Mucosa of descending colon (tissue), 3 donors: ENCODE data around the gene UCHL1. TPM values are rescaled to one million over a fixed set of nuclear protein-coding genes. Genes with fewer than 3 reads are reported as not detected.

Experiments used
- ATAC-seq: fragments of 200-7000 bp; cut with Tn5 transposase; one replicate; pipeline ENCODE4 v1.9.1; 2020; ENCODE audit warnings: mild to moderate bottlenecking, moderate library complexity
- DNase-seq, 3 donors: peaks; one replicate each; pipeline ENCODE4 v3.0.0-alpha.2; 2020
- H3K36me3 ChIP-seq: fragments of 200-600 bp; one replicate; pipeline ENCODE4 v1.8.0; 2021; ENCODE audit warnings: low read depth, mild to moderate bottlenecking
- H3K4me1 ChIP-seq: fragments of 200-600 bp; one replicate; pipeline ENCODE4 v1.8.0; 2021; ENCODE audit warnings: low read depth, mild to moderate bottlenecking
- H3K4me3 ChIP-seq: fragments of 200-600 bp; one replicate; pipeline ENCODE4 v1.8.0; 2021; ENCODE audit warnings: mild to moderate bottlenecking
- H3K9me3 ChIP-seq: fragments of 200-600 bp; one replicate; pipeline ENCODE4 v1.8.0; 2021; ENCODE audit warnings: mild to moderate bottlenecking
- CTCF ChIP-seq: fragments of 200-600 bp; IDR thresholded peaks from one replicate; pipeline ENCODE4 v1.8.0; 2022; ENCODE audit warnings: antibody characterized with exemption, mild to moderate bottlenecking
- intact Hi-C, 2 donors: fragments of 100-400 bp; cut with DNase I in 1 of 2; cut with micrococcal nuclease in 1 of 2; formaldehyde crosslinking; loops; one replicate each; pipeline versions ENCODE4 v1.11.0 to v1.11.1; 2022; cut with DNase I, micrococcal nuclease
- total RNA-seq, 3 donors: library from RNA; stranded (reverse); fragmentation: NEBNext Ultra II Directional in 2 of 3; extraction: Animal tissue kit (Norgen Biotek cat#: 25700) in 2 of 3; gene quantifications; one replicate each; pipeline versions ENCODE4 v1.2.1 to v1.2.4, GENCODE V29; 2021 to 2023
- donor health status: DM: no; HTN: no; CAD: no; lungs with moderate emphysema.
- donor health status: DM: no; HTN: no; CAD: no.
- donor health status: DM: no; HTN: yes; CAD: no.

UCHL1 gene
- total RNA-seq, 3 donors from 2014 or later, result 4.1 to 76.0 (median 11.1) TPM

GRCh38 chr4:41297832-41298231, 41.1 kb downstream of the UCHL1 start:
- DNase-seq, result no peak
- TF ChIP-seq CTCF, result no peak

GRCh38 chr4:41299486-41299885, 42.8 kb downstream of the UCHL1 start:
- intact Hi-C loops, result no loop called here
- Histone ChIP-seq H3K9me3 (peaks cover 3% of the 10 kb centered on the region), H3K36me3 (no peaks in the 10 kb centered on the region), H3K4me1 (no peaks in the 10 kb centered on the region), H3K4me3 (no peak overlapping the region)
- no peak for DNase-seq
- no peak for TF ChIP-seq CTCF
- ATAC-seq, result no peak

More at GRCh38 chr4:41297832-41298231, 41.1 kb downstream of the UCHL1 start:
- Histone ChIP-seq H3K9me3 (peaks cover 9% of the 10 kb centered on the region), H3K4me1 (no peaks in the 10 kb centered on the region), H3K36me3 (no peaks in the 10 kb centered on the region), H3K4me3 (no peak overlapping the region)
- ATAC-seq, result no peak
- intact Hi-C loops, result no loop called here

- TF ChIP-seq CTCF, result no peak
- intact Hi-C loops, result no loop called here
- Histone ChIP-seq H3K4me1 (no peaks in the 10 kb centered on the region), H3K4me3 (no peak overlapping the region), H3K9me3 (no peaks in the 10 kb centered on the region), H3K36me3 (no peaks in the 10 kb centered on the region)
- ATAC-seq, result no peak
- DNase-seq, result no peak
Observed at GRCh38 chr4:41301137-41301536, 44.4 kb downstream of the UCHL1 start.

GRCh38 chr4:41303372-41304118, 46.8 kb downstream of the UCHL1 start:
- no peaks in the 10 kb centered on the region for H3K9me3 ChIP-seq
- intact Hi-C loops, result no loop called here
- no peak overlapping the region for H3K4me3 ChIP-seq
- no peak for DNase-seq
- no peak for ATAC-seq
- H3K4me1 ChIP-seq, result no peaks in the 10 kb centered on the region
- H3K36me3 ChIP-seq, result no peaks in the 10 kb centered on the region
- no peak for TF ChIP-seq CTCF

GRCh38 chr4:41304221-41304620, 47.5 kb downstream of the UCHL1 start:
- H3K9me3 ChIP-seq, result no peaks in the 10 kb centered on the region
- no peak overlapping the region for H3K4me3 ChIP-seq
- no peaks in the 10 kb centered on the region for H3K36me3 ChIP-seq
- ATAC-seq (no peak), DNase-seq (no peak)
- H3K4me1 ChIP-seq, result no peaks in the 10 kb centered on the region
- intact Hi-C loops, result no loop called here
- no peak for TF ChIP-seq CTCF

GRCh38 chr4:41305476-41305875, 48.7 kb downstream of the UCHL1 start:
- Histone ChIP-seq H3K4me3 (no peak overlapping the region), H3K9me3 (no peaks in the 10 kb centered on the region), H3K4me1 (no peaks in the 10 kb centered on the region), H3K36me3 (no peaks in the 10 kb centered on the region)
- no peak for TF ChIP-seq CTCF
- ATAC-seq (no peak), DNase-seq (no peak)
- intact Hi-C loops, result no loop called here
